ENCODE data around the gene MACIR.

MACIR gene

GRCh38 chr5:103291606-103292005 is 33.0 kb downstream of the MACIR start:
- no peak for DNase-seq (ENCODE audit: low read depth)

- DNase-seq (ENCODE audit: low read depth): no peak
Measured at GRCh38 chr5:103293099-103293498, 34.5 kb downstream of the MACIR start.

- DNase-seq (ENCODE audit: low read depth): no peak
Measured at GRCh38 chr5:103293719-103294118, 35.2 kb downstream of the MACIR start.

- DNase-seq (ENCODE audit: low read depth): no peak
Measured at GRCh38 chr5:103294906-103295305, 36.3 kb downstream of the MACIR start.

GRCh38 chr5:103295424-103295823 is 36.9 kb downstream of the MACIR start:
- no peak for DNase-seq (ENCODE audit: low read depth)

- DNase-seq (ENCODE audit: low read depth): no peak
Measured at GRCh38 chr5:103295871-103296270, 37.3 kb downstream of the MACIR start.

- no peak for DNase-seq (ENCODE audit: low read depth)
Measured at GRCh38 chr5:103298117-103298516, 39.6 kb downstream of the MACIR start.

GRCh38 chr5:103298607-103299188 is 40.1 kb downstream of the MACIR start:
- DNase-seq (ENCODE audit: low read depth): no peak

GRCh38 chr5:103305809-103306208 is 47.2 kb downstream of the MACIR start:
- DNase-seq (ENCODE audit: low read depth): no peak

GRCh38 chr5:103307470-103307869 is 48.9 kb downstream of the MACIR start:
- DNase-seq (ENCODE audit: low read depth): no peak

GRCh38 chr5:103308774-103309173 is 50.2 kb downstream of the MACIR start:
- no peak for DNase-seq (ENCODE audit: low read depth)

- no peak for DNase-seq (ENCODE audit: low read depth)
Measured at GRCh38 chr5:103313056-103313455, 54.5 kb downstream of the MACIR start.

GRCh38 chr5:103315455-103315854 is 56.9 kb downstream of the MACIR start:
- no peak for DNase-seq (ENCODE audit: low read depth)

- no peak for DNase-seq (ENCODE audit: low read depth)
Measured at GRCh38 chr5:103327451-103327850, 68.9 kb downstream of the MACIR start.

GRCh38 chr5:103327893-103328292 is 69.3 kb downstream of the MACIR start:
- DNase-seq (ENCODE audit: low read depth): no peak
